ENCODE data around the gene GRK3. TPM values are rescaled to one million over a fixed set of nuclear protein-coding genes. Genes with fewer than 3 reads are reported as not detected.

GRK3 gene
- total RNA-seq, 1 donor from 2014 or later: 19.4 TPM

GRCh38 chr22:25666308-25666707 lies 101.8 kb downstream of the GRK3 start:
- H3K4me1 Mint-ChIP-seq: no peaks in the 10 kb centered on the region
- no peaks in the 10 kb centered on the region for H3K27me3 Mint-ChIP-seq (ENCODE audit: low read depth)
- DNase-seq (ENCODE audit: low read depth, low spot score): no peak
- no peak overlapping the region for H3K4me3 Mint-ChIP-seq
- H3K36me3 Mint-ChIP-seq (ENCODE audit: low read depth): no peaks in the 10 kb centered on the region
- no peak overlapping the region for H3K27ac Mint-ChIP-seq (ENCODE audit: unreplicated experiment)
- no peak for TF ChIP-seq CTCF (conservative IDR thresholded peaks at IDR 0.05)
- no peaks in the 10 kb centered on the region for H3K9me3 Mint-ChIP-seq

GRCh38 chr22:25668437-25668836 lies 104.0 kb downstream of the GRK3 start:
- Mint-ChIP-seq H3K4me3 (no peak overlapping the region), H3K36me3 (ENCODE audit: low read depth) (peaks cover 2% of the 10 kb centered on the region), H3K4me1 (no peaks in the 10 kb centered on the region), H3K27ac (ENCODE audit: unreplicated experiment) (no peak overlapping the region), H3K9me3 (no peaks in the 10 kb centered on the region), H3K27me3 (ENCODE audit: low read depth) (no peaks in the 10 kb centered on the region)
- no peak for DNase-seq (ENCODE audit: low read depth, low spot score)
- TF ChIP-seq CTCF (conservative IDR thresholded peaks at IDR 0.05): no peak

- Mint-ChIP-seq H3K36me3 (ENCODE audit: low read depth) (peaks cover 2% of the 10 kb centered on the region), H3K4me3 (no peak overlapping the region), H3K27me3 (ENCODE audit: low read depth) (no peaks in the 10 kb centered on the region), H3K27ac (ENCODE audit: unreplicated experiment) (no peak overlapping the region), H3K4me1 (no peaks in the 10 kb centered on the region), H3K9me3 (no peaks in the 10 kb centered on the region)
- no peak for TF ChIP-seq CTCF (conservative IDR thresholded peaks at IDR 0.05)
- DNase-seq (ENCODE audit: low read depth, low spot score): no peak
Measured at GRCh38 chr22:25669253-25670069, 105.0 kb downstream of the GRK3 start.

GRCh38 chr22:25670070-25670461 lies 105.6 kb downstream of the GRK3 start:
- no peak overlapping the region for H3K27ac Mint-ChIP-seq (ENCODE audit: unreplicated experiment)
- DNase-seq (ENCODE audit: low read depth, low spot score): no peak
- no peaks in the 10 kb centered on the region for H3K9me3 Mint-ChIP-seq
- H3K4me3 Mint-ChIP-seq: no peak overlapping the region
- H3K27me3 Mint-ChIP-seq (ENCODE audit: low read depth): no peaks in the 10 kb centered on the region
- peaks cover 3% of the 10 kb centered on the region for H3K36me3 Mint-ChIP-seq (ENCODE audit: low read depth)
- no peak for TF ChIP-seq CTCF (conservative IDR thresholded peaks at IDR 0.05)
- no peaks in the 10 kb centered on the region for H3K4me1 Mint-ChIP-seq

- H3K27ac Mint-ChIP-seq (ENCODE audit: unreplicated experiment): no peak overlapping the region
- TF ChIP-seq CTCF (conservative IDR thresholded peaks at IDR 0.05): no peak
- no peaks in the 10 kb centered on the region for H3K4me1 Mint-ChIP-seq
- no peaks in the 10 kb centered on the region for H3K9me3 Mint-ChIP-seq
- H3K4me3 Mint-ChIP-seq: no peak overlapping the region
- peaks cover 6% of the 10 kb centered on the region for H3K36me3 Mint-ChIP-seq (ENCODE audit: low read depth)
- no peak for DNase-seq (ENCODE audit: low read depth, low spot score)
- no peaks in the 10 kb centered on the region for H3K27me3 Mint-ChIP-seq (ENCODE audit: low read depth)
Measured at GRCh38 chr22:25672289-25673084, 108.0 kb downstream of the GRK3 start.

Measured in neural crest cell (in vitro differentiated cells).